ENCODE measurements around the gene WNT5A. TPM values are rescaled to one million over a fixed set of nuclear protein-coding genes. Genes with fewer than 3 reads are reported as not detected.
A peak's percentile ranks its signal among the peaks of the same experiment; 100 is the strongest.

The WNT5A gene
- total and polyA plus RNA-seq, 2 donors (not counting 1 experiment from before 2014, with no cell fraction given): 117 to 224 TPM

DNA sequence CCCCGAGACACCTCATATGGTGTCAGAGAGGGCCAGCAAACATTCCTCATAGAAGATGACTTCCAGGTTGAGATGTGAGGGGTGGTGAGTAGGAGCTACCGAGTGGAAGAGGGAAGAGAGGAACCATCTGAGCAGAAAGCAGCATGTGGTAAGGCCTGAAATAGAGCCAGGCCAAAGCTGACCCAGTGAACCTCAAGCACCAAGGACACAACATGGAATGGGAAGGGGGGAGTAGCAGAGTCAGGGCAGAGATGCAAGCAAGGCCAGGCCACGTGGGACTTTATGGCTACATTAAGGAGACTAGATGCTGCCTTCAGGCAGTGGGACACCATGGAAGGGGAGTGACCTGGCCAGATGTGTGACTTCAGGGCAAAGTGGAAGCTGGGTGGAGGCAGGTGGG lies 38.3 kb upstream of the WNT5A start:
- TF ChIP-seq, protein P1, sequence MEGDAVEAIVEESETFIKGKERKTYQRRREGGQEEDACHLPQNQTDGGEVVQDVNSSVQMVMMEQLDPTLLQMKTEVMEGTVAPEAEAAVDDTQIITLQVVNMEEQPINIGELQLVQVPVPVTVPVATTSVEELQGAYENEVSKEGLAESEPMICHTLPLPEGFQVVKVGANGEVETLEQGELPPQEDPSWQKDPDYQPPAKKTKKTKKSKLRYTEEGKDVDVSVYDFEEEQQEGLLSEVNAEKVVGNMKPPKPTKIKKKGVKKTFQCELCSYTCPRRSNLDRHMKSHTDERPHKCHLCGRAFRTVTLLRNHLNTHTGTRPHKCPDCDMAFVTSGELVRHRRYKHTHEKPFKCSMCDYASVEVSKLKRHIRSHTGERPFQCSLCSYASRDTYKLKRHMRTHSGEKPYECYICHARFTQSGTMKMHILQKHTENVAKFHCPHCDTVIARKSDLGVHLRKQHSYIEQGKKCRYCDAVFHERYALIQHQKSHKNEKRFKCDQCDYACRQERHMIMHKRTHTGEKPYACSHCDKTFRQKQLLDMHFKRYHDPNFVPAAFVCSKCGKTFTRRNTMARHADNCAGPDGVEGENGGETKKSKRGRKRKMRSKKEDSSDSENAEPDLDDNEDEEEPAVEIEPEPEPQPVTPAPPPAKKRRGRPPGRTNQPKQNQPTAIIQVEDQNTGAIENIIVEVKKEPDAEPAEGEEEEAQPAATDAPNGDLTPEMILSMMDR (conservative IDR thresholded peaks at IDR 0.05 in 1 of 2, IDR thresholded peaks at IDR 0.05 in 1 of 2; ENCODE audit: low read depth in 1 of 2, low read length in 2 of 2): no peak
- TF ChIP-seq EZH2 (IDR thresholded peaks at IDR 0.05; ENCODE audit: low read length, missing control alignments): no peak
- H3K4me1 ChIP-seq (ENCODE audit: control insufficient read depth, extremely low read depth, insufficient read depth, low read length): no peaks in the 10 kb centered on the region
- H3K9ac ChIP-seq (ENCODE audit: insufficient read depth, low read length): no peak overlapping the region
- no peaks in the 10 kb centered on the region for H4K20me1 ChIP-seq (ENCODE audit: control insufficient read depth, extremely low read depth, insufficient read depth, low read length)
- no peaks in the 10 kb centered on the region for H3K79me2 ChIP-seq (ENCODE audit: control insufficient read depth, insufficient read depth, low read length)
- H2AFZ ChIP-seq (ENCODE audit: low read length): no peak overlapping the region
- no peak for DNase-seq (ENCODE audit: low read depth in 2 of 2)
- H3K9me3 ChIP-seq (ENCODE audit: control insufficient read depth, insufficient read depth, low read depth, low read length): no peaks in the 10 kb centered on the region
- no peaks in the 10 kb centered on the region for H3K36me3 ChIP-seq (ENCODE audit: control insufficient read depth, insufficient read depth, low read length)
- no peak overlapping the region for H3K4me3 ChIP-seq (replicated peaks in 1 of 4; ENCODE audit: control extremely low read depth in 1 of 4, insufficient read depth in 1 of 4, low read depth in 3 of 4, low read length in 4 of 4)
- H3K27me3 ChIP-seq (ENCODE audit: control insufficient read depth, insufficient read depth, low read length): no peaks in the 10 kb centered on the region
- no peak overlapping the region for H3K27ac ChIP-seq (ENCODE audit: insufficient read depth, low read length)
- H3K4me2 ChIP-seq (ENCODE audit: extremely low read depth, insufficient read depth, low read length): no peak overlapping the region

GRCh38 chr3:55524565-55525244 lies 37.6 kb upstream of the WNT5A start:
- TF ChIP-seq, protein P1 (conservative IDR thresholded peaks at IDR 0.05 in 1 of 2, IDR thresholded peaks at IDR 0.05 in 1 of 2; ENCODE audit: low read depth in 1 of 2, low read length in 2 of 2): no peak
- no peak for TF ChIP-seq EZH2 (IDR thresholded peaks at IDR 0.05; ENCODE audit: low read length, missing control alignments)
- no peak overlapping the region for H3K4me2 ChIP-seq (ENCODE audit: extremely low read depth, insufficient read depth, low read length)

DNA sequence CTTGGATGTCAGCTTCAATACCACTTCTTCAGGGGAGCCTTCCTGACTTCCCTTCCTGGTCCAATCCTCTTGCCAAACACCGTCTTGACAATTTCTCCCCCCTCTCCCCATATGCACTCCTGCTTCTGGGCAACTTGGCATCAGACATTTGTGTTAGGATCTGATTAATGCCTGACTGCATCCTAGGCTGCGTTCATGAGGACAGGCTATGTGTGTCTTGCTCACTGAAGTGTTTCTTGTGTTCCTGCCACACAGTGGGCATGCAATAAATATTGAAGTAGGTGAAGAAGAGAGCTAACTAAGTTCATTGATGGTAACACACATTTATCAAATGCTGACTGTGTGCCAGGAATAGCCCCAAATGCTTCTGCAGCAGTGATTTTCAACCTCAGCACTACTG lies 36.4 kb upstream of the WNT5A start:
- Histone ChIP-seq H2AFZ (ENCODE audit: low read length) (no peak overlapping the region), H3K9ac (ENCODE audit: insufficient read depth, low read length) (no peak overlapping the region)

More at GRCh38 chr3:55524565-55525244, 37.6 kb upstream of the WNT5A start:
- no peak overlapping the region for H3K27ac ChIP-seq (ENCODE audit: insufficient read depth, low read length)
- no peak overlapping the region for H3K9ac ChIP-seq (ENCODE audit: insufficient read depth, low read length)
- H2AFZ ChIP-seq (ENCODE audit: low read length): no peak overlapping the region
- no peaks in the 10 kb centered on the region for H3K9me3 ChIP-seq (ENCODE audit: control insufficient read depth, insufficient read depth, low read depth, low read length)
- H3K27me3 ChIP-seq (ENCODE audit: control insufficient read depth, insufficient read depth, low read length): no peaks in the 10 kb centered on the region
- no peaks in the 10 kb centered on the region for H4K20me1 ChIP-seq (ENCODE audit: control insufficient read depth, extremely low read depth, insufficient read depth, low read length)
- H3K79me2 ChIP-seq (ENCODE audit: control insufficient read depth, insufficient read depth, low read length): no peaks in the 10 kb centered on the region
- no peaks in the 10 kb centered on the region for H3K4me1 ChIP-seq (ENCODE audit: control insufficient read depth, extremely low read depth, insufficient read depth, low read length)
- DNase-seq (ENCODE audit: low read depth in 2 of 2): peak; percentile 31 to 90
- no peak overlapping the region for H3K4me3 ChIP-seq (replicated peaks in 1 of 4; ENCODE audit: control extremely low read depth in 1 of 4, insufficient read depth in 1 of 4, low read depth in 3 of 4, low read length in 4 of 4)
- no peaks in the 10 kb centered on the region for H3K36me3 ChIP-seq (ENCODE audit: control insufficient read depth, insufficient read depth, low read length)

More for the DNA sequence above, 36.4 kb upstream of the WNT5A start:
- Histone ChIP-seq H3K27ac (ENCODE audit: insufficient read depth, low read length) (no peak overlapping the region), H3K79me2 (ENCODE audit: control insufficient read depth, insufficient read depth, low read length) (no peaks in the 10 kb centered on the region), H4K20me1 (ENCODE audit: control insufficient read depth, extremely low read depth, insufficient read depth, low read length) (no peaks in the 10 kb centered on the region), H3K9me3 (ENCODE audit: control insufficient read depth, insufficient read depth, low read depth, low read length) (no peaks in the 10 kb centered on the region), H3K27me3 (ENCODE audit: control insufficient read depth, insufficient read depth, low read length) (no peaks in the 10 kb centered on the region), H3K36me3 (ENCODE audit: control insufficient read depth, insufficient read depth, low read length) (no peaks in the 10 kb centered on the region), H3K4me2 (ENCODE audit: extremely low read depth, insufficient read depth, low read length) (no peak overlapping the region), H3K4me3 (replicated peaks in 1 of 4; ENCODE audit: control extremely low read depth in 1 of 4, insufficient read depth in 1 of 4, low read depth in 3 of 4, low read length in 4 of 4) (no peak overlapping the region), H3K4me1 (ENCODE audit: control insufficient read depth, extremely low read depth, insufficient read depth, low read length) (no peaks in the 10 kb centered on the region)
- TF ChIP-seq, protein P1 (conservative IDR thresholded peaks at IDR 0.05 in 1 of 2, IDR thresholded peaks at IDR 0.05 in 1 of 2; ENCODE audit: low read depth in 1 of 2, low read length in 2 of 2): no peak
- no peak for TF ChIP-seq EZH2 (IDR thresholded peaks at IDR 0.05; ENCODE audit: low read length, missing control alignments)
- no peak for DNase-seq (ENCODE audit: low read depth in 2 of 2)
